IPS-18c (cell line): ENCODE measurements around the gene NCKAP5.
"Not testable (repeated sequence)": the region's sequence is repeated elsewhere in the genome, so short reads cannot be mapped to it uniquely, and the experiment has no call there.

Source experiments
- H3K4me3 ChIP-seq: 2 replicates; pipeline ENCODE4 v1.7.0; 2013; ENCODE audit warnings: low read depth, mild to moderate bottlenecking, low read length, moderate library complexity; ENCODE audit not compliant: insufficient read depth
- H3K9me3 ChIP-seq: one replicate; pipeline ENCODE4 v1.6.1; 2013; ENCODE audit warnings: mild to moderate bottlenecking, low read length, moderate library complexity; ENCODE audit not compliant: control insufficient read depth, insufficient read depth

The NCKAP5 gene

GRCh38 chr2:132857319-132857718 is 710.9 kb downstream of the NCKAP5 start:
- no peak overlapping the region for H3K4me3 ChIP-seq

GRCh38 chr2:132850688-132851087 is 717.6 kb downstream of the NCKAP5 start:
- Histone ChIP-seq H3K4me3 (no peak overlapping the region), H3K9me3 (no peaks in the 10 kb centered on the region)

More at GRCh38 chr2:132857319-132857718, 710.9 kb downstream of the NCKAP5 start:
- H3K9me3 ChIP-seq: no peaks in the 10 kb centered on the region

GRCh38 chr2:132849118-132849517 is 719.1 kb downstream of the NCKAP5 start:
- Histone ChIP-seq H3K4me3 (no peak overlapping the region), H3K9me3 (no peaks in the 10 kb centered on the region)

GRCh38 chr2:132845339-132845738 is 722.9 kb downstream of the NCKAP5 start:
- no peak overlapping the region for H3K4me3 ChIP-seq
- no peaks in the 10 kb centered on the region for H3K9me3 ChIP-seq

- Histone ChIP-seq H3K4me3 (no peak overlapping the region), H3K9me3 (no peaks in the 10 kb centered on the region)
These were observed 723.7 kb downstream of the NCKAP5 start for GRCh38 chr2:132844585-132844984.

GRCh38 chr2:132837769-132838168 is 730.5 kb downstream of the NCKAP5 start:
- H3K4me3 ChIP-seq: no peak overlapping the region
- no peaks in the 10 kb centered on the region for H3K9me3 ChIP-seq

GRCh38 chr2:132830321-132830827 is 737.9 kb downstream of the NCKAP5 start:
- no peak overlapping the region for H3K4me3 ChIP-seq
- H3K9me3 ChIP-seq: no peaks in the 10 kb centered on the region

GRCh38 chr2:132825601-132826000 is 742.7 kb downstream of the NCKAP5 start:
- Histone ChIP-seq H3K4me3 (no peak overlapping the region), H3K9me3 (no peaks in the 10 kb centered on the region)

GRCh38 chr2:132824716-132825115 is 743.5 kb downstream of the NCKAP5 start:
- H3K4me3 ChIP-seq: no peak overlapping the region
- H3K9me3 ChIP-seq: no peaks in the 10 kb centered on the region

- H3K4me3 ChIP-seq: no peak overlapping the region
- peaks cover 2% of the 10 kb centered on the region for H3K9me3 ChIP-seq
These were observed 752.0 kb downstream of the NCKAP5 start for GRCh38 chr2:132816234-132816633.

- H3K4me3 ChIP-seq: no peak overlapping the region
- peaks cover 5% of the 10 kb centered on the region for H3K9me3 ChIP-seq
These were observed 752.7 kb downstream of the NCKAP5 start for GRCh38 chr2:132815516-132815915.

GRCh38 chr2:132814651-132815050 is 753.6 kb downstream of the NCKAP5 start:
- H3K4me3 ChIP-seq: no peak overlapping the region

GRCh38 chr2:132813422-132813821 is 754.8 kb downstream of the NCKAP5 start:
- Histone ChIP-seq H3K9me3 (peaks cover 5% of the 10 kb centered on the region), H3K4me3 (no peak overlapping the region)

More at GRCh38 chr2:132814651-132815050, 753.6 kb downstream of the NCKAP5 start:
- H3K9me3 ChIP-seq: peaks cover 5% of the 10 kb centered on the region

GRCh38 chr2:132811148-132811915 is 756.9 kb downstream of the NCKAP5 start:
- Histone ChIP-seq H3K9me3 (peaks cover 5% of the 10 kb centered on the region), H3K4me3 (no peak overlapping the region)

- H3K4me3 ChIP-seq, H3K9me3 ChIP-seq: not testable (repeated sequence)
These were observed 758.3 kb downstream of the NCKAP5 start for GRCh38 chr2:132809962-132810361.

GRCh38 chr2:132804051-132804450 is 764.2 kb downstream of the NCKAP5 start:
- H3K9me3 ChIP-seq: no peaks in the 10 kb centered on the region
- H3K4me3 ChIP-seq: no peak overlapping the region

- no peak overlapping the region for H3K4me3 ChIP-seq
- no peaks in the 10 kb centered on the region for H3K9me3 ChIP-seq
These were observed 769.9 kb downstream of the NCKAP5 start for GRCh38 chr2:132798341-132798740.

- no peaks in the 10 kb centered on the region for H3K9me3 ChIP-seq
- no peak overlapping the region for H3K4me3 ChIP-seq
These were observed 770.7 kb downstream of the NCKAP5 start for GRCh38 chr2:132797556-132797955.

GRCh38 chr2:132797071-132797470 is 771.2 kb downstream of the NCKAP5 start:
- Histone ChIP-seq H3K9me3 (no peaks in the 10 kb centered on the region), H3K4me3 (no peak overlapping the region)
